Skeletal muscle satellite cell (primary cell): ENCODE data around the gene D2HGDH.
"Not testable (repeated sequence)": the region's sequence is repeated elsewhere in the genome, so short reads cannot be mapped to it uniquely, and the experiment has no call there.

Experiments used
- H3K27me3 ChIP-seq: 2 replicates; pipeline ENCODE4 v1.7.0; 2013; ENCODE audit warnings: low read length; ENCODE audit not compliant: control insufficient read depth, insufficient read depth
- H3K36me3 ChIP-seq: 2 replicates; pipeline ENCODE4 v1.7.0; 2013; ENCODE audit warnings: mild to moderate bottlenecking, control low read depth, low read length; ENCODE audit not compliant: insufficient read depth
- H3K4me1 ChIP-seq: 2 replicates; pipeline ENCODE4 v1.7.0; 2013; ENCODE audit warnings: low read length; ENCODE audit not compliant: control insufficient read depth, insufficient read depth
- H3K4me2 ChIP-seq: 2 replicates; pipeline ENCODE4 v1.7.0; 2013; ENCODE audit warnings: mild to moderate bottlenecking, low read length
- H3K4me3 ChIP-seq: 2 replicates; pipeline ENCODE4 v1.7.0; 2013; ENCODE audit warnings: low read length
- H3K9ac ChIP-seq: 2 replicates; pipeline ENCODE4 v1.7.0; 2013; ENCODE audit warnings: mild to moderate bottlenecking, low read depth, low read length, moderate library complexity
- H3K9me3 ChIP-seq: replicated peaks from 2 replicates; pipeline ENCODE4 v1.7.0; 2013; ENCODE audit warnings: mild to moderate bottlenecking, control low read depth, low read length

D2HGDH gene

DNA sequence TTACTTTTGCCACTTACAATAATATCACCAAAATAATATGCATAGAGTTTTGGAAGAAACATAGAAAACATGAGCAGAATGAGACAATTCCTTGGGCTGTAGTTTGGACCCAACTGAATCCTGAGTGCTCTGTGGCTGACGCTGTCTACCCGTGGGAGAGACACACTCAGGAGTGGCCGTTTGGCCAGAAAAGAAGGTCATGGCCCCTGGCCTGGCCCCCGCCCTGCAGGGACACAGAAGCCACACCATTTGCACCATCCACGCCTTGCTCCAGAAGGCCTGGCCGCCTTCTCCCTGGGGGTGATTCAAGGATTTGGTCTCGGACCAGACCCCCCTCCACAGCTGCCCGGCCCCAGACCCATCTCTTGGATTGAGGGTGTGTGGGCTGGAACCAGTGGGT lies 6.4 kb upstream of the D2HGDH start:
- Histone ChIP-seq H3K4me3 (no peak overlapping the region), H3K9me3 (peaks cover 3% of the 10 kb centered on the region), H3K9ac (no peak overlapping the region), H3K4me2 (no peak overlapping the region), H3K36me3 (peaks cover 20% of the 10 kb centered on the region), H3K4me1 (peaks cover 7% of the 10 kb centered on the region), H3K27me3 (no peaks in the 10 kb centered on the region)

GRCh38 chr2:241728627-241729026 lies 5.8 kb upstream of the D2HGDH start:
- H3K9ac ChIP-seq, result no peak overlapping the region
- peak overlapping the region; percentile 20 for H3K4me2 ChIP-seq
- no peaks in the 10 kb centered on the region for H3K9me3 ChIP-seq
- no peak overlapping the region for H3K4me3 ChIP-seq
- H3K27me3 ChIP-seq, result no peaks in the 10 kb centered on the region
- H3K36me3 ChIP-seq, result peaks cover 14% of the 10 kb centered on the region
- H3K4me1 ChIP-seq, result peaks cover 7% of the 10 kb centered on the region

GRCh38 chr2:241729868-241730267 lies 4.6 kb upstream of the D2HGDH start:
- H3K9me3 ChIP-seq, result no peaks in the 10 kb centered on the region
- H3K36me3 ChIP-seq, result peaks cover 5% of the 10 kb centered on the region
- no peak overlapping the region for H3K4me2 ChIP-seq
- no peak overlapping the region for H3K9ac ChIP-seq
- no peaks in the 10 kb centered on the region for H3K27me3 ChIP-seq
- peaks cover 11% of the 10 kb centered on the region for H3K4me1 ChIP-seq
- H3K4me3 ChIP-seq, result no peak overlapping the region

DNA sequence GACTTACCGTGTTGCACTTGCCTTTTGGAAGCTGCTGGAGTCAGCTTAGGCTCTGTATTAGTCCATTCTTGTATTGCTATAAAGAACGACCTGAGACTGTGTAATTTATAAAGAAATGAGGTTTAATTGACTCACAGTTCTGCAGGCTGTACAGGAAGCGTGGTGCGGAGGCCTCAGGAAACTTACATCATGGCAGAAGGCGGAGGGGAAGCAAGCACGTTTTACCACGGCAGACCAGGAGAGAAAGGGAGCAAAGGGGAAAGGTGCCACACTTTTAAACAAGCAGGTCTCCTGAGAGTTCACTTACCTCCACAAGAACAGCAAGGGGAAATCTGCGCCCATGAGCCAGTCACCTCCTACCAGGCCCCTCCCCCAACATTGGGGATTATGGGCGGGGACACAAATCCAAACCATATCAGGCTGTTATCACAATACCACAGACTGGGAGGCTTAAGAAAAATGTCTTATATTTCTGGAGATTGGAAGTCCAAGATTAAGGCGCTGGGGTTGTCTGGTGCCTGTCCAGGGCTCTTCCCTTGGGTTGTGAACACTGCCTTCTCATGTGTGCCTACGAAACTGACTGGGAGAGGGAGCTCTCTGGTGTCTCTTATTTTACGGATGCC lies 3.6 kb upstream of the D2HGDH start:
- H3K9ac ChIP-seq, result no peak overlapping the region
- H3K4me2 ChIP-seq, result no peak overlapping the region
- H3K36me3 ChIP-seq, result peaks cover 4% of the 10 kb centered on the region
- peaks cover 14% of the 10 kb centered on the region for H3K4me1 ChIP-seq
- H3K9me3 ChIP-seq, result no peaks in the 10 kb centered on the region
- H3K27me3 ChIP-seq, result no peaks in the 10 kb centered on the region
- H3K4me3 ChIP-seq, result no peak overlapping the region

DNA sequence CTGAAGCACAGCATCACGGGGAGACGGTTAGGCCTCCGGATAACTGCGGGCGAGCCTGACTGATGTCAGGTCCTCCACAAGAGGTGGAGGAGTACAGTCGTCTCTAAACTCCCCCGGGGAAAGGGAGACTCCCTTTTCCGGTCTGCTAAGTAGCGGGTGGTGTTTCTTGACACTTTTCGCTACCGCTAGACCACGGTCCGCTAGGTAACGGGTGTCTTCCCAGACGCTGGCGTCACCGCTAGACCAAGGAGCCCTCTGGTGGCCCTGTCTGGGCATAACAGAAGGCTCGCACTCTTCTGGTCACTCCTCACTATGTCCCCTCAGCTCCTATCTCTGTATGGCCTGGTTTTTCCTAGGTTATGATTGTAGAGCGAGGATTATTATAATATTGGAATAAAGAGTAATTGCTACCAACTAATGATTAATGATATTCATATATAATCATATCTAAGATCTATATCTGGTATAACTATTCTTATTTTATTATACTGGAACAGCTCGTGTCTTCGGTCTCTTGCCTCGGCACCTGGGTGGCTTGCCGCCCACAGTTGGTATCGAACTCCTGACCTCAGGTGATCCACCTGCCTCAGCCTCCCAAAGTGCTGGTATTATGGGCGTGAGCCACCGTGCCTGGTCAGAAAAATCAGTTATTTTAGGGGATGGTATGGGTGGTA lies 1.8 kb upstream of the D2HGDH start:
- Histone ChIP-seq H3K4me3 (peak overlapping the region; percentile 54), H3K4me2 (peak overlapping the region; percentile 58), H3K4me1 (peaks cover 14% of the 10 kb centered on the region)
- not testable (repeated sequence) for H3K9me3 ChIP-seq, H3K9ac ChIP-seq, H3K27me3 ChIP-seq, H3K36me3 ChIP-seq

GRCh38 chr2:241733391-241734207 lies 831 bp upstream of the D2HGDH start:
- H3K9ac ChIP-seq, result peak overlapping the region; percentile 69
- H3K9me3 ChIP-seq, result no peaks in the 10 kb centered on the region
- no peaks in the 10 kb centered on the region for H3K27me3 ChIP-seq
- peak overlapping the region; percentile 95 for H3K4me3 ChIP-seq
- peaks cover 12% of the 10 kb centered on the region for H3K4me1 ChIP-seq
- no peaks in the 10 kb centered on the region for H3K36me3 ChIP-seq
- H3K4me2 ChIP-seq, result peak overlapping the region; percentile 99

DNA sequence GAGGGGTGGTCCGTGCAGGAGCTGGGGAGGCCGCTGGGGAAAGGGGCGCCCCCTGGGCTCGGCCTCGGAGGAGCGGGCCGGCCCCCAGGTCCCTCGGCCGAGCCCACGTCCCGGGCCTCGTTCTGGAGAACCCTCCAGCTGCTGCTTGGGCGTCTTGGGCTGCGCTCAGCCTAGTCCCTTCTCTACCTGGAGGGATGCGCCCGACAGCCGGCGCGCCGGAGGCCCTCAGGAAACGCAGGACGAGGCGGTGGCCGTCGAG lies 293 bp upstream of the D2HGDH start:
- no peaks in the 10 kb centered on the region for H3K9me3 ChIP-seq
- peak overlapping the region; percentile 99 for H3K4me2 ChIP-seq
- H3K4me1 ChIP-seq, result peaks cover 8% of the 10 kb centered on the region
- H3K27me3 ChIP-seq, result no peaks in the 10 kb centered on the region
- peak overlapping the region; percentile 95 for H3K4me3 ChIP-seq
- peak overlapping the region; percentile 69 for H3K9ac ChIP-seq
- H3K36me3 ChIP-seq, result no peaks in the 10 kb centered on the region

DNA sequence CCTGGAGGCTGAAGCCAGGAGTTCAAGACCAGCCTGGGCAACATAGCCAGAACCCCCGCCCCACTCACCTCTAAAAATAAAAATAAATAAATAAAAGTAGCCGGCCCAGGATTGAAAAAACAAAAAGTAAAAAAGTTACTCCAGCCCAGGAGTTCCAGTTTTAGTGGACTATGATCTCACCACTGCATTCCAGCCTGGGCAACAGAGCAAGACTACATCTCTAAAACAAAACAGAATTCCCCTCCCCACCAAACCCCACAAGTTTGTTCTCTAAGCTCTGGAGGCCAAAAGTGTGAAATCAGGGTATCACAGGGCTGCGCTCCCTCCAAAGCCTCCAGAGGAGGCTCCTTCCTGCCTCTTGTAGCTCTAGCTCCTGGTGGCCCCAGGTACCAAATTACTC lies 1.7 kb downstream of the D2HGDH start:
- Histone ChIP-seq H3K4me2 (no peak overlapping the region), H3K27me3 (no peaks in the 10 kb centered on the region), H3K4me1 (peaks cover 24% of the 10 kb centered on the region), H3K4me3 (no peak overlapping the region), H3K9me3 (no peaks in the 10 kb centered on the region), H3K36me3 (no peaks in the 10 kb centered on the region), H3K9ac (no peak overlapping the region)

DNA sequence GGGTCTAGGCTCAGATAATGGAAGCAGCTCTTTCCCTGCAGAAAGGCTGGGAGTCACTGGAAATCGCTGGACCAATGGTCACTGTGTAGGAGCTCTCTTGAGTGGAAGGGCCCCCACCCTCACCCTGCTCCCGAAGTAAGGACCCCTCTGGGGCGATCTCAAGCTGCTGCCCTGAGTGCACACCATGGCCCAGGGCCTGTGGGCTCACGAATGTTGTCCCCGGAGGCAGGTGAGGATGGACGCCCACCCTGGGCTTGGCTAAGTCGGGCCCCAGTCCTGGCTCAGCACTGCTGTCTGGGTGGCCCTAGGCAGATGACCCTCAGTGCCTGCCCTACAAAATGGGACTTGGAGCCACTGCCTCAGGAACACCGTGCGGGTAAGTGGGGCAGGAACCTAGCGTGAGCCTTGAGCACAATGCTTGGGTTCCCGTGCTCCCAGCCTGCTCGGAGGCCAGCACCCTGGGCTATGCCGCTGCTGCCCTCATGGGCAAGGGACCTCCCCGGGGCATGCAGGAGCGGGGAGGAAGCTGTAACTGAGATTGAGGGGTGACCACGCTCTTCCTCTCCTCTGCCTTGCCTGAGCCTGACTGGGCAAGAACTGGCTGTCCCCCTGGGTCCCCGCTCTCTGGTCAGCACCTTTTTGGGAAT lies 3.7 kb downstream of the D2HGDH start:
- no peaks in the 10 kb centered on the region for H3K27me3 ChIP-seq
- H3K4me3 ChIP-seq, result no peak overlapping the region
- H3K4me2 ChIP-seq, result no peak overlapping the region
- H3K9ac ChIP-seq, result no peak overlapping the region
- peaks cover 26% of the 10 kb centered on the region for H3K4me1 ChIP-seq
- H3K36me3 ChIP-seq, result no peaks in the 10 kb centered on the region
- H3K9me3 ChIP-seq, result no peaks in the 10 kb centered on the region

DNA sequence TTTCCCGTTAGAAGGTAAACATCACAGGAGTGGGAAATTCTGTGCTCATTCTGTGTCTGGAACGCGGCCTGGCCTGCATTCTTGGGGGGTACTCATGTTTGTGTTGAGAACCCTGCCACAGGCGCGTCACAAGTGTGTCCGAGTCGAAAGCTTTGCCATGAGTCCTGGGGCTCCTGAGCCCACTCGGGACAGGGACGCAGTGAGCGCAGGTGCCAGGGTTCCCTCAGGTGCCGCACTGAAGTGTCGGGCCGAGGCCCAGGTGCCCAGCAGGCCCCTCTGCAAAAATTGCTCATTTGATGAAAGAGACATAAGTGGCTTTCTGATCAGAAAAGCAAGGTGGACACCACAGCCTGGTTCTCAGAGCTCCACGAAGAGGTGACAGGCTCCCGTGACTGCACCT lies 4.7 kb downstream of the D2HGDH start:
- Histone ChIP-seq H3K4me2 (no peak overlapping the region), H3K4me1 (peaks cover 22% of the 10 kb centered on the region), H3K36me3 (peaks cover 6% of the 10 kb centered on the region), H3K4me3 (no peak overlapping the region), H3K9ac (no peak overlapping the region), H3K9me3 (no peaks in the 10 kb centered on the region), H3K27me3 (no peaks in the 10 kb centered on the region)

GRCh38 chr2:241739651-241740050 lies 5.2 kb downstream of the D2HGDH start:
- peaks cover 21% of the 10 kb centered on the region for H3K4me1 ChIP-seq
- no peaks in the 10 kb centered on the region for H3K27me3 ChIP-seq
- H3K4me2 ChIP-seq, result no peak overlapping the region
- no peaks in the 10 kb centered on the region for H3K9me3 ChIP-seq
- peaks cover 11% of the 10 kb centered on the region for H3K36me3 ChIP-seq
- H3K9ac ChIP-seq, result no peak overlapping the region
- no peak overlapping the region for H3K4me3 ChIP-seq
